Stimulated activated CD8-positive, alpha-beta memory T cell treated with anti-CD3 and anti-CD28 coated beads, Interleukin-2, amount 100 ng/mL, for 1 hour (primary cell): ENCODE results near the gene ABITRAM.
"Not testable (repeated sequence)": the region's sequence is repeated elsewhere in the genome, so short reads cannot be mapped to it uniquely, and the experiment has no call there.

Experiments used
- DNase-seq, 2 donors: peaks; one replicate each; pipeline ENCODE4 v3.0.0-alpha.2; 2020; ENCODE audit warnings: low read depth in 2 of 2

Gene ABITRAM

DNA sequence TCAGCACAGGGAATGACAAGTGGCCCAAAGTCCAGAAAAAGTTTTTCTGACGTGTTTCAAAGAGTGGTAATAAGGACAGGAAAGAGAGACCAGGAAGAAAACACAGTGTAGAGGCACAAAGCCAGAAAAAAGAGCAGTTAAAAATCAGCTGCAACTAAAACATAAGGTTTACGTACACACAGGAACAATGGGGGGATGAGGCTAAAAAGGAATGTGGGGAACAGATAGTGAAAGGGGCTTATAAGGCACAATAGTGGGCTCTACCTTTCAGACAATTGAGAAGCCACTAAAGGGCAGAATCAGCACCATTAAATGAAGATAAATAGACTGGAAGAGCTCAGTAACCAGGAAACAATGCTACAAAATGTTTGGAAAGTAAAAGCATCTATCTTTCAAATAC lies 5.8 kb upstream of the ABITRAM start:
- DNase-seq, result no peak

DNA sequence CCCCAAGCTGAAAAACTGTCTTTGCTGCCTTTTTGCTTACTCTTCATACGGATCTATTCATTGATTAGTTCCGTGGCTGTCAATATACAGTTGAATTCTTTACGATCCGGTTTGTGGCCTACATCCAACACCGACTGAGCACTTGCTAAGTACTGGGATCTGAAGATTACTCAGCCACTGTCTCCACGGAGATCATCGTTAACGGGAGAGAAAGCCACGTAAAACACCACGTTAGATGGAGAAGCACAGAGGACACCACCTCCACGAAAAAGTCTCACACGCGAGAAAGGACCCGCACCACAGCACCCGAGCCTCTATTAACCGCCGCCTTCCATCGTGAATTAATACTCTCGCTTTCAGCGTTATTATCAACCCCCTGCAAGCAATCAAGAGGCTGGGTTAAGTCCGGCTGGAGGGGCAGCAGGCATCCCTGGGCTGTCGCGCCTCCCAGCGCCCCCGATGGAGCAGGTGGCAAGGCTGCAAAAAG lies 926 bp upstream of the ABITRAM start:
- no peak for DNase-seq

DNA sequence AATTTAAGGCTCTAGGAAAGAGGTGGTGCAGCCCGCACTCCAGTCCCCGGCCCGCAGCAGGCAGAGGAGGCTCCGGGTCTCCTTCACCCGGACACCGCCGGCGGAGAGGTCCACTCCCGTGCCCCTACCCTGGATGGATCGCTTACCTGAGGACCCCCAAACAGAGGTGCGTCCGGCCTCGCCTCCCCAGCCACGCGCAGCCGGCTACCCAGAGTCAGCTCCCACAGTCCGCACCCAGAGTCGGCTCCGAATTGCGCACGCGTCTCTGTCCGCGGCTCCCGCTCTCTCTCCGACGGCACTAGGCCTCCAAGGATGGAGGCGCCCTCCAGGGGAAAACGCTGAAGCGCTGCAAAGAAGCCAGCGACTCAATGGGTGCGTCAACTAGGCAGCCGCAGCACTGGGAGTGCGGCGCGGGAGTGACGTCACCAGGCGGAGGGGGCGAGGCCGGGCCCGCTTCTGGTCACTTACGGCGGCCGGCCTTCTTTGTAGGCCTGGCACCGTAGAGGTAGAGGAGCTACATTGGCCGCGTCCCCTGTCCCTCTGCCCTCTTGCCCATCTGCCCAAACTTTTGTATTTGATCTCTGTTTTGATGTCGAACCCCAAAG lies 380 bp upstream of the ABITRAM start, which contains the start of gene ELP1:
TSS of gene ELP1 (minus strand) at position 407 of the 605 bp plus-strand sequence. CDS start 2,978 bp downstream, outside the sequence.
- DNase-seq, result peak; percentile 84 to 86

DNA sequence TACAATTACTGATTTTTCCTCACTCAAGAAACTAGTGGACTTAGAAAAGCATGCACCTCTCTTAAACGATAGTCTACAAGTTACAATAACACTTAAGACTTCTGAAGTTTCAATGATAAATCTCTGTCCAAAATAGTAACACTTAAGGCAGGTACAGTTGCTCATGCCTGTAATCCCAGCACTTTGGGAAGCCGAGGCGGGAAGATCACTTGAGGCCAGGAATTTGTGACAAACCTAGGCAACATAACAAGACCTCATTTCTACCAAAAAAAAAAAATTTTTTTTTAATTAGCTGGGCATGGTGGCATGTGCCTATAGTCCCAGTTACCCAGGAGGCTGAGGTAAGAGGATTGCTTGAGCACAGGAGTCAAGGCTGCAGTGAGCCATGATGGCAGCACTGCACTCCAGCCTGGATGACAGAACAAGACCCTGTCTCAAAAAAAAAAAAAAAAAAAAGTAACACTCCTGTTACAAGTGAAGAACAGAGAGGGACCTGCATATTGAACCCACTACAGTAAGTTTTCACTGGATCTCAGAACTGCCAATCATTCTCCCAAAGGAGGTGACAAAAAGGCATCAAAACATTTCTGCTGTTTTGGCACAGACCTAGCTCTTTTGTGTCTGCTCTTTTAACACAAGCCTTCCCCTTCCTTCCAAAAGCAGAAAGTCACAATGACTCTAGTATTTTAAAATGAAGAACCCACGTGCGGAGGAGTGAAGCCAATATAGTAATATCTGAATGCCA lies 3.5 kb downstream of the ABITRAM start:
- no peak for DNase-seq

DNA sequence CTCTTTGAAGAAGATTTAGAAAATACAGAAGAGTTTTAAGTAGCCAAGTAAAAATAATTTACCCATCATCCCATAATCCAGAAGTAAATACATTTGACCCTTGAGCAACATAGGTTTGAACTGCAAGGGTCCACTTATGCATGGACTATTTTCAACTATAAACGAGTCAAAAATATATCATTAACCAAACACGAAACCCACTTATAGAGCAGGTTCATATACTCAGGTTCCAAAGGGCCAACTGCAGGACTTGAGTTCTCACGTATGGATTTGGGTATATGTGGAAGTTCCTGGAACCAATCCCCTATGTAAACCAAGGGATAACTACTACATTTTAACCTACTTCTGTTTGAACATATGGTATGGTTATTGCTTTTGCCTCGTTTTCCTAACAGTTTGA lies 5.8 kb downstream of the ABITRAM start:
- no peak for DNase-seq

DNA sequence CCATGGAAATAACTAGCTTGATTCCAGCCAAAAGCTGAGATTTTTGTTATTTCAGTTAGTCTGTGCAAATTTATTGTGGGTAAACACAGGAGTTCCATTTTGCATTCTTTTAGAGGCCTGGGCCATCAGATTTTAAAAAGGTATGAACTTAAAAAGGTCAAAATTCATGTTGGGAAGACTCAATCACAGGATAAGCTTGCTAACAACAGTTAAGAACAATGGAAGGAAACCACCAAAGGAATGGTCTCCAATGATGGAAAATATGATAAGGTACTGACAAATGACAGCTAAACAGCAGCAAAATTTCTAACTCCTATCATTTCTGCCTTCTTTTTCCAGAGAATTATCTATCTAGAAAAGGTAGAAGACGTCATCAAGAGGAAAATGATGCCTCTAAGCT lies 16.0 kb downstream of the ABITRAM start:
- no peak for DNase-seq

DNA sequence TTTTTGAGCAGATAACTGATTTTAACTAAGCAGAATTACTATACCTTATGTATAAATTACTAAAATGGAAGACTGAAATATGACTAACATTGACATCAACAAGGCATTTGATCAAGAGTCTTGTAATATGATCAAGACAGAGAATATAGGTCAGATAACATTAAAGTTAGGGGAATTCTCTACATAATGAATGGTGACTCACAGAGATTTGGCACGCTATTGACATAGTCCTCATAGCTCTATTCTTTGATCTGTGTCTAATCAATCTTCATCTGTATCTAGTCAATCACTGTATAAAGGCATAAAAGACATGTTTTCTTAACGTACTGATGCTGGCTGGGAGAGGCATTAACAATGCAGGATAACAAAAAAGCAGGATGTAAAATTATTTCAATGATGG lies 17.4 kb downstream of the ABITRAM start:
- DNase-seq, result no peak

DNA sequence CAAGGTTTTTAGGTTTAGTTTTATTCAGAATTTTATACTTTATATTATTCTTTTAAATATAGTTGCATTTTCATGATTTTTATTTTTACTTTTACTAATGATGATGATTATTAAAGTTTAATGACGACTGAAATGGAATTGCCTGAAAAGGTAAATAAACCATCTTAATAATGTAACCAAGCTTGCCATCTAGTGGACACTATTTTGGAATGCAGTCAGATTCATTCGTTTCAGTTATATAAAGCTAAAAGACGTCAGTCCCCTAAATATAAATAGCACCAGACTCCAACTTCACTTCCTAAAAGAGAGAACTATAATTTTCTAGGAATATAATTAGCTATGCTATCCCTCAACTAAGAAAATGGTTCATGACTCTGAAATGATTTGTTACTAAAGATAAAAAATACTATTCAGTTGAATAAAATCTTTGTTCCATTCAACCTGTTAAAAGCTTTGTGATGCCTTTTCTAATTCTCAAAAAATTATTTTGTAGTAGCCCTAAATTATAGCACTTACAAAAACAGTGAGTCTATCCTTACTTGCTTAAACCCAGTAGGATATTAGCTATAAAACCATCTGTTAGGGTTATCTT lies 19.9 kb downstream of the ABITRAM start:
- DNase-seq, result no peak

DNA sequence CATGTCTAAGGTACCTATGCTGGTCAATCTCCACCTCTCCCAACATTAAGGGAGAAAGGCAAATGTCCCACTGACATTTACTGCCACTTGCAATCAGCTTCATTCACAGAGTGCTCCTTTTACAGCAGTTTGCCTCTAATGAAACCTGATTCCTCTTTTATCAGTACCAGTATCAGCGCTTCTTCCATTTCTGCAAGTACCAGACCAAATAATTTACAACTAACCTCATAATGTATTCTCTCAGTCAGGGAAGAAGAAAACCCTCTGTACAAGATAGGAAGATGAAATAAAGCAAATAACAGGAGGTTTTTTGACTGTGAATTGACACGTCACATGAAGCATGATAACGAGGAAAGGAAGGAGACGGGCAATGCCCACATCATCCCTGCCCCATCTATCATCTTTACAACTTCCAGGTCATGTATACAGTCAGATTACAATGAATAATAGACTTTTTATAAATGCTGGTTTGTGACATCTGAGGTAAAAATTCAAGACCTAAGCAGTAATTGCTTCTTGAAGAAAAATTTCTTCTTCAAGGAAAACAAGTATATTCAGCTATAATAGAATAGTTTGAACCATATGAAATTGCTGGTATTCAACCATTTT lies 21.9 kb downstream of the ABITRAM start:
- no peak for DNase-seq

DNA sequence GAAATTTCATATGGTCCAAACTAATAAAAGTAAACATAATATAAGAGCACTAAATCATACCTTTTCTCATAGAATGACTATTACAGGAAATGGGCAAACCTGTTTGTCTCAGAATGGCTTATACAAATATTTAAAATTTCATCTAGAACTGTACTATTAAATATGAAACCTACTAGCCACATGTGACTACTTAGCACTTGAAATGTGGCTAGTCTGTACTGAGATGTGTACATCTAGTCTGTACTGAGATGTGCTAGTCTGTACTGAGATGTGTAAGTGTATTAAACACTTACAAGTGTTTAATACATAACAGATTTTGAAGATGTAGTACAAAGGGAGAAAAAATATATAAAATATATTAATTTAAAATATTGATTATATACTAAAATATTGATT lies 22.4 kb downstream of the ABITRAM start:
- no peak for DNase-seq

DNA sequence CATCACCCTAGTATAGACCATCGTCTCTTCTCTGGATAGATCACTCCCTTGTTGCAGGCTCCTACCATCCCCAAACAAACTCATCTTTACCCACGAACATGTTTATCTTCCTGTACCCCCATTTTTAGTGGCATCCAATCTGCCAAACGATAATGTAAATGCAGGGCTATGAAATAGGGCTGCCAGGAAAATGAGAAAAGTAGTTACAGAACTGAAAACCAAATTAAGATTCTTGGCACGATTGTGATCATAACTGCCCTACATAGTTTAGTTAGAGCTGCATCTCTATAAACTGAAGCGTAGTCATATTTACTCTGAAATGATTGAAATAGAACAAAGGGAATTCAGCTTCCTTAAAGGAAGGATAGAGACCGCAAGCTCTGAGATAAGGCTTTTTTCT lies 26.1 kb downstream of the ABITRAM start:
- no peak for DNase-seq

DNA sequence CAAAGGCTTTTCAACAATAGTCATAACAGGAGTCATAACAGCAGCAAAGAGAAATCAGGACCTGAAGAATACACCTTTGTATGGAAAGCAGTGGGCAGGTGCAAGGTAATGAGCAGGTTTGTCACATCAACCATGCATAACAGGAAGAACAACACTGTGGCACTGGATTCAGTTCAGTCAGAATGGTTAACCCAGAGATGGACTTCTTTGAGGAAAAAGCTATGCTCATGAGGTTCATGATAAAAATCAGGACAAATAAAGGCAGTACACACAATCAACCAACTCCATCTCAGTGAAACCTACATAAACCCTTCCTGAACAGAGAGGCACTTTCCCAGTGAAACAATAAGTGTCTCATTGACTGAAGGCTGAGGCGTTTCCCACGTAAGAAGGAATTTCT lies 27.0 kb downstream of the ABITRAM start:
- no peak for DNase-seq

DNA sequence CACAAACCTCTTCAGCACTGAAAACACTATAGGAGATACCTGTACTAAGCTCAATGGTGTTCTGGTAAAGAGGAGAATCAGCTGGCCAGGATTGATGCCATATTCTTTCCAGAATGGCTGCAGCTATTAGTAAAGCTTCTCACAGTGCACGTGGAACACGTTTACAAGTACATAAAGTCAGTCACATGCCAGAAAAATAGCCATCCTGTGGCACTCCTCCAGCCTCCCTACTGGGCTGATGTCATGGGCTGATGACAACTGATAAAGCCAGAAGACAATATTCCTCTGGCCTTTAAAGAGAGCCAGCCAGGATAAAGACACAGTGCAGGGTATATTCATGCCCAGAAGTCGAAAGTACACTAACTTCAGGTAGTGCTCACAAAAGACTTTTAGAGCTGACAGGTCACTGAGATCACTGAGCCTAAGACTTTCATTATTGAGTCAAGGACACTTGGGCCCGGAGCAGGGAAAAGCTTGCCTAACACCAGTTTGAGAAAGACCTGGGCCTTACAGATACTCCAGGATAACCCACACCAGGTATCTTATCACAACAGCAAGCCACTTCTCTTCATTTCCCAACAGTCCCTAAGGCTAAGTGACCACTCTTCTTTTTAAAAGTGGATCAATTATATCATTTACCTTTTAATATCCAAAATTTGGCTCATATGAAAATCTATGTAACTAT lies 29.4 kb downstream of the ABITRAM start:
- DNase-seq, result no peak

DNA sequence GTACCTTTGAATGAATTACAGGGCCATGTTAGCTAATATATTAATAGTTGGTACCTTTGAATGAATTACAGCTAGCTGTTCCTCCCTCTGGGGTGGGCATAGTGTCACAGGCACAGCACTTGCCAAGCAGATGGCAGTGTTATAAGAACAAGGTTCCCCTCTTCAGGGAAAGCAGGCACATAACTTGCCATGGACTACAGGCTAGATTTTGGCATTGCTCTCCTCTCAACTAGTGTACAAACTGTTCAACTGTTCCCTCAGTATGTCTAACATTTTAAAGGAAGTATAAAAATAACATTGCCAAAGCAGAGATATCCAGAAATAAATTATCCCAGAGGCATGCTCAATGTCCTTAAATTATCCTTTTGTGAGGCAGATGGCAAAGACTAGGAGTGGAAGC lies 33.7 kb downstream of the ABITRAM start:
- no peak for DNase-seq

DNA sequence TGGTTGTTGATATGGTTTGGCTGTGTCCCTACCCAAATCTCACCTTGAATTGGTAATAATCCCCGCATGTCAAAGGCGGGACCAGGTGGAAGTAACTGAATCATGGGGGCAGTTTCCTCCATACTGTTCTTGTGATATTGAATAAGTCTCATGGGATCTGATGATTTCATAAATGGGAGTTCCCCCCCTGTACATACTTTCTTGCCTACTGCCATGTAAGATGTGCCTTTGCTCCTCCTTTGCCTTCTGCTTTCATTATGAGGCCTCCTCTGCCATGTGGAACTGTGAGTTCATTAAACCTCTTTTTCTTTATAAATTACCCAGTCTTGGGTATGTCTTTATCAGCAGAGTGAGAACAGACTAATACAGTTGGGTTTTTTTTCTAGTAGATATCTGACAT lies 37.2 kb downstream of the ABITRAM start:
- DNase-seq, result not testable (repeated sequence)

DNA sequence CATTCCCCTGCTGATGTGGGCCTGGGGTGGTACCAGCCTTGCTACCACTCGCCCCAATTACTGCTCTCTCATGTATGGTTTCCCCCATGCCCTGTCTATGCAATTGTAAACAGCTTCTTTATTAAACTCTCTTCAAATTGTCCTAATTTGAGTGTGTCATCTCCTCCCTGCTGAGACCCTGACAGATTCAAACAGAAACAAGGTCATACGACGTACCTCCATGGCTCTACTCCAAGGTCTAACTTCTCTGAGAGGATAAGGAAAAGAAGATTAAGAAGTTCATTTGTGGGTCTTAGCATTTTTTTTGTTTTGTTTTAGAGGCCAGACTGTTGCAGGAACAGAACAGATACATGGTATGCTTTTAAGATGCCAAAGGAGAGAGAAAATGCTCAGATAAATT lies 38.0 kb downstream of the ABITRAM start:
- no peak for DNase-seq

DNA sequence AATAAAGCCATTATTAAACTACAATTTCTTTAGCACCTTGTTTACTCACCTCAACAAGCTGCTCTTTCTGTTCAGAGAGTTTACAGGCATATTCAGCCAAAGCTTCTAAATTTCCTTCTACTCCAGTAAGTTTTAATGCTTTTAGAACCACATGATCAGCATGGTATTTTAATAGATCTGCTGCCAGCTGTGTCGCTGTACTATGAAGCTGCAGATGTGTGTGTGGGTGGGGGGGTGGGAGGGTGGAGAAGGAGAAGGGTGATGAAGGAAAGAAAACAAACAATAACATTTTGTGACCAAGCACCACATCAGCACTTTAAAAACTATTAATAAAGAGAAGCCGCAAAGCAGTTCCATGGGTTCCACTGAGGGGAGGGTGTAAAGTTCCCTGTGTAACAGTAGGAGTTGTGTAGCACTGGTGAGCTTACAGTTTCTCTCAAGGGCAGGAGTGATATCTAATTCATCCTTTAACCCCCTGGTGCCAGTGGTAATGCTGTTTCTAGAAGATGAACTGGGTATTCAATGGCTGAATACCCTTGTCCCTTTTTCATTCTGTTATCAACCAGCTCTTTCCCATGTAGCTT lies 38.5 kb downstream of the ABITRAM start:
- DNase-seq, result no peak

DNA sequence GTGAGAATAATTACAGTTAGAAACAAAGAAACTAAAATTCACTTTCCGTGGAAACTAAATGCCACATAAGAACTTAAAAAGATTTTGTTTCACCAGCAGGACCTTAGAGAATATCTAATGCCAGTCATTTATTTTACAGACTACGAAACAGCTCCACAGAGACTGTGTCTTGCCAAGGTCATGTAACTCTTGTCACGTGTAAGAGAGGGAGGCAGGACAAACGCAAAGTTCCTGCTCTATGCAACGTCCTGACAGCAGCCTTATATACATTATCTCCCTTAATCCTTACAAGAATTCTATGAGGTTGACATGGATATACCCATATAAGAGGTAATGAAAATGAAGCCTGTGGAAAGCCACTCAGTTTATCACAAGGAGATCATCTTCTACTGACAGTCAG lies 39.7 kb downstream of the ABITRAM start:
- DNase-seq, result no peak

DNA sequence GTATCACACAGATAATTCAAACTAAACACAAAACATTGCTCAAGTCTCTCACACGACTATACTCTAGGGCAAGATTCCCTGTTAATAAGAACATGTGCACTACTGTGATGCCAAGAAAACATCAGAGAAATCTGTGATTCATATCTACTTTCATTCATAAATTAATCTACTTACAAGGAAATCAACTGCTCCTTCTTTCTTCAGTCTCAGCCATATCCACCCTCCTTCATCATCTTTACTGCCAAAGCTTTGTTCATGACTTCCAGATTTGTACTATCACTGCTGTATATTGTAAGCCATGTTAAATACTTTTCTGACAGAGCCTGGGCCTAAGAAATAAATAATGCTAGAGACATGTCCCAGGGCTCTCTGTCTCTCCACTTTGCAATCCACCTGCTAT lies 44.0 kb downstream of the ABITRAM start:
- DNase-seq, result no peak

DNA sequence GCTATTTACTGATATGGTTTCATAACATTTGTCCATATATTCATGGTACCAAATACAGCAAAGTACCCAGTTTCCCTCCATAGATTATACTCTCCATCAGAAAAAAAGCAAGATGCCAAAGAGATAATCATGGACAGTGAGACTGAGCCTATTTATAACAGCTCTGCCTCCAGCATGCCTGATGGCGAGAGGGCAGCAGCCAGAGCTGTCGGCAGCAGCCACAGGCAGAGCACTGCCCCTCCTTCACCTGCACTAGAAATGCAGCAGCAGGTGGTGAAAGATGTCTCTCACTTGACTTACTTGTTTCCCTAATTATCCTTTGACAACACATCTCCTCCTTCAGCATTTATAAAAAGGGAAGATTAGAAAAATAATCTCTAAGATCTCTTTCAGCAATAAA lies 46.7 kb downstream of the ABITRAM start:
- DNase-seq, result no peak

DNA sequence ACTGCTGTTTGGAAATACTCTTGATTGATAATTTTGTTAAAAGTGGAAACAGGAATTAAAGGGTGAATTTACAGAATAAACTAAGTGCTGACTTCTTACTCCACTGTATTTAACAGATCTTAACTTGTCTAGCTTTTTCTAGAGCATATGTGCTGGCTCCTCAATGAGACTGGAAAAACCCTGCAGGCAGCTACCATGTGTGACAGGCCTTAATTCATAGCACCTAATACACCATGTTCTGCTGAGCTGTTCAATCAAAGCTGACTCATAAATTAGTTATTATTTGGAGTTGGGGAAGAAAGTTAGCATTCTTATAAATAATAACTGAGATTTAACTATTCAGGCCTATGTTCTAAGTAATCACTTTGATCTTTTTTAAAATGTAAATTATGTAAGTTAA lies 49.7 kb downstream of the ABITRAM start:
- no peak for DNase-seq
